ENCODE data around the gene SCAANT1. TPM values are rescaled to one million over a fixed set of nuclear protein-coding genes. Genes with fewer than 3 reads are reported as not detected.

Gene SCAANT1
- total RNA-seq, 6 donors from 2014 or later = not detected

- peaks cover 0 to 7% (median 4%) of the 10 kb centered on the region in 4 donors for H3K4me1 ChIP-seq
- no peak overlapping the region for H3K27ac ChIP-seq
- H3K9me3 ChIP-seq = no peaks in the 10 kb centered on the region
- H3K27me3 ChIP-seq = no peaks in the 10 kb centered on the region
- 86 to 90% methylated on average over 3 of the region's 3 CpGs for WGBS, 2 donors
- DNase-seq = no peak
- H3K4me3 ChIP-seq = no peak overlapping the region
- H3K36me3 ChIP-seq = no peaks in the 10 kb centered on the region
- no peak for ATAC-seq (ENCODE audit: low FRiP score in 2 of 2)
- TF ChIP-seq EP300 (IDR thresholded peaks at IDR 0.05) (no peak), POLR2A (IDR thresholded peaks at IDR 0.05) (no peak), CTCF (IDR thresholded peaks at IDR 0.05) (no peak), POLR2AphosphoS5 (IDR thresholded peaks at IDR 0.05) (no peak)
Measured at GRCh38 chr3:63869940-63870614, 42.1 kb downstream of the SCAANT1 start.

DNA sequence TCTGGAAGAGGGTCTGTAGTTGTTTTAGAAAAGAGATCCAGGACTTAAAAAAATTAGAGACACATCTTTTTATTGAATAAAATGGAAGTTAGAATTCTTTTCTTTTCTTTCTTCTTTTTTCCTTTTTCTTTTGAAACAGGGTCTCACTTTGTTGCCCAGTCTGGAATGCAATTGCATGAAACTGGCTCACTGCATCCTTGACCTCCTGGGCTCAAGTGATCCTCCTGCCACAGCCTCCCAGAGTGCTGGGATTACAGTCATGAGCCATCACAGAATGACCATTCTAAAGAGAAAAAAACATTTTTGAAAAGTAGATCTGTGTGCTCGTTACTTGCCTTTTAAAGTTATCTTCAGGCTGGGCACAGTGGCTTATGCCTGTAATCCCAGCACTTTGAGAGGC lies 45.0 kb downstream of the SCAANT1 start:
- WGBS, 2 donors = 94 to 100% methylated on average over 1 of the region's 1 CpG
- Histone ChIP-seq H3K36me3 (no peaks in the 10 kb centered on the region), H3K4me1 (peaks cover 7 to 16% (median 11%) of the 10 kb centered on the region in 4 donors), H3K9me3 (no peaks in the 10 kb centered on the region), H3K4me3 (no peak overlapping the region), H3K27me3 (no peaks in the 10 kb centered on the region), H3K27ac (no peak overlapping the region)
- ATAC-seq (ENCODE audit: low FRiP score in 2 of 2) (no peak), DNase-seq (no peak)
- TF ChIP-seq EP300 (IDR thresholded peaks at IDR 0.05) (no peak), POLR2AphosphoS5 (IDR thresholded peaks at IDR 0.05) (no peak), POLR2A (IDR thresholded peaks at IDR 0.05) (no peak)

- no peaks in the 10 kb centered on the region for H3K27me3 ChIP-seq
- H3K36me3 ChIP-seq = no peaks in the 10 kb centered on the region
- peaks cover 7 to 19% (median 15%) of the 10 kb centered on the region in 4 donors for H3K4me1 ChIP-seq
- DNase-seq (no peak), ATAC-seq (ENCODE audit: low FRiP score in 2 of 2) (no peak)
- H3K27ac ChIP-seq = peak overlapping the region; percentile 93 to 99 (median 96)
- WGBS, 2 donors = 1 to 5% methylated on average over 3 of the region's 3 CpGs
- H3K4me3 ChIP-seq = peak overlapping the region; percentile 89 to 99 (median 97)
- TF ChIP-seq EP300 (IDR thresholded peaks at IDR 0.05) (no peak), POLR2A (IDR thresholded peaks at IDR 0.05) (no peak), CTCF (IDR thresholded peaks at IDR 0.05) (no peak), POLR2AphosphoS5 (IDR thresholded peaks at IDR 0.05) (no peak)
- no peaks in the 10 kb centered on the region for H3K9me3 ChIP-seq
Measured at GRCh38 chr3:63864965-63865327, 47.2 kb downstream of the SCAANT1 start.

GRCh38 chr3:63864008-63864964 lies 47.9 kb downstream of the SCAANT1 start:
- H3K27ac ChIP-seq = peak overlapping the region; percentile 93 to 99 (median 96)
- TF ChIP-seq POLR2A (IDR thresholded peaks at IDR 0.05) (peak in 1 of 4 donors; percentile 21), CTCF (IDR thresholded peaks at IDR 0.05) (no peak), POLR2AphosphoS5 (IDR thresholded peaks at IDR 0.05) (peak in 1 of 2 donors; percentile 4)
- no peaks in the 10 kb centered on the region for H3K36me3 ChIP-seq
- WGBS, 2 donors = 0% methylated on average over 27 to 70 of the region's 93 CpGs
- no peaks in the 10 kb centered on the region for H3K27me3 ChIP-seq
- H3K4me1 ChIP-seq = peaks cover 7 to 19% (median 15%) of the 10 kb centered on the region in 4 donors
- peak overlapping the region; percentile 89 to 99 (median 97) for H3K4me3 ChIP-seq
- peak; percentile 39 to 63 for ATAC-seq (ENCODE audit: low FRiP score in 2 of 2)
- H3K9me3 ChIP-seq = no peaks in the 10 kb centered on the region
- peak; percentile 55 to 91 for DNase-seq
